Measurements from ENCODE around the gene MSI1.

Gene MSI1

GRCh38 chr12:120368789-120369602, at the start of gene MSI1:
Gene MSI1 (minus strand): TSS chr12:120369164. CDS start chr12:120369091, 73 bp downstream.
- no peak for DNase-seq

DNA sequence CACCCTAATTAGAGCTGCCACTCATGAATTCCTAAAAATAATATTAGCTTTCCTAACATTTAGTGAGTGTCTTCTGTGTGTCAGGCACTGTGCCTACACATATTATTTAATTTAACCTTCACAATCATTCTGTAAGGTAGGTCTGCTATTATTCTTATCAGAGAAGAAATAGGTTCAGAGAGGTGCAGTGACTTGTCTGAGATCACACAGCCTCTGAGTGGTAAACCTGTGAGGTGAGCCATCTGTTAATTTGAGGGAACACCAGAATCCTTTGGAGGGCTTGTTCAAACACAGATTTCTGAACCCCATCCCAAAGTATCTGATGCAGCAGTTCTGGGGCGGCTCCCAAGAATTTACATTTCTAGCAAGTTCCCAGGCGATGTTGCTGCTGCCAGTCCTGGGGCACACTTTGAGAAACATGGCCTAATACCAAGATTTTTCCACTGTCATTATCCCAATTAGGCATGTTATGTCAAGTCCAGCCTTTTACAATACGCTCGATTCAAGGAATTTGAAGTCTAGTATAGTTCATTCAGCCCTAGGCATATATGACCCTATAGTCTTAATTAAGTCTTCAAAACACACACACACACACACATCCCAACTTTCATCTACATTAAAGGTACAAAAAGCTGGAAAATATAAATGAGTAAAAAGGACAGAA, 49.1 kb upstream of the MSI1 start:
- no peak for DNase-seq

DNA sequence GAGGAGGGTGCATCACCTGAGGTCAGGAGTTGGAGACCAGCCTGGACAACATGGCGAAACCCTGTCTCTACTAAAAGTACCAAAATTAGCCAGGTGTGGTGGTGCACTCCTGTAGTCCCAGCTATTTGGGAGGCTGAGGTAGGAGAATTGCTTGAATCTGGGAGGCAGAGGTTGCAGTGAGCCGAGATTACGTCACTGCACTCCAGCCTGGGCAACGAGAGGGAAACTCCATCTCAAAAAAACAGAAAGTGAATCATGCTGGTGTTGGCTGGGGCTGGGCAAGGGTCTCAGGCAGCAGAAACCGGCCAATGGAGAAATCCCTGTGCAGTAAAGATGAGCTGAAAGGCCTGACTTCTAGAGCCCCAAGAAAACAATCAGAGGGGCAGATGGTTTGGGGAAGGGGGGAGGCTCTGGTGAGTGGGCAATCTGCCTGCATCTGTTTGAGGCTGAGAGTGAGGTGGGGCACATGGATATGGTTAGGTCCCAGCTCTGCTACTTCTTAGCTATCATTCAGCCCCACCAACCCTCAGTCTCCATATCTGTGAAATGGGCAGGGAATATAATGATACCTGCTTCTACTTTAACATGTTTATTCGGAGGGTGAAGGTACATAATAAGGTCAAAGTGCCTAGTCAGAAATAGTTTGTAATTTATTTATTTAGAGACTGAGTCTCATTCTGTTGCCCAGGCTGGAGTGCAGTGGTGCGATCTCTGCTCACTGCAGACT, 47.7 kb upstream of the MSI1 start:
- DNase-seq, result no peak

- no peak for DNase-seq
Observed at GRCh38 chr12:120413901-120414695, 45.1 kb upstream of the MSI1 start.

DNA sequence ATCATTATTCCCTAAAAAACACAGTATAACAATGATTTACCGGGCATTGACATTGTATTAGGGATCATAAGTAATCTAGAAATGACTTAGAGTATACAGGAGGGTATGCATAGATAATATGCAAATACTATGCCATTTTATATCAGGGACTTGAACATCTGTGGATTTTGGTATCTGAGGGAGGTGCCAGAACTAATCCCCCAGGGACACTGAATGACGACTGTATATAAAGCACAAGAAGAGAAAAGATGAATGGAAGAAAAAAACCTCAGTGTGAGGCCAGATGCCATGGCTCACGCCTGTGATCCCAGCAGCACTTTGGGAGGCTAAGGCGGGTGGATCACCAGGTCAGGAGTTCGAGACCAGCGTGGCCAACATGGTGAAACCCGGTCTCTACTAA, 43.5 kb upstream of the MSI1 start:
- DNase-seq, result no peak

GRCh38 chr12:120408771-120409170, 39.8 kb upstream of the MSI1 start:
- no peak for DNase-seq

- DNase-seq, result no peak
Observed at GRCh38 chr12:120406553-120406952, 37.6 kb upstream of the MSI1 start.

GRCh38 chr12:120406069-120406468, 37.1 kb upstream of the MSI1 start:
- DNase-seq, result no peak

DNA sequence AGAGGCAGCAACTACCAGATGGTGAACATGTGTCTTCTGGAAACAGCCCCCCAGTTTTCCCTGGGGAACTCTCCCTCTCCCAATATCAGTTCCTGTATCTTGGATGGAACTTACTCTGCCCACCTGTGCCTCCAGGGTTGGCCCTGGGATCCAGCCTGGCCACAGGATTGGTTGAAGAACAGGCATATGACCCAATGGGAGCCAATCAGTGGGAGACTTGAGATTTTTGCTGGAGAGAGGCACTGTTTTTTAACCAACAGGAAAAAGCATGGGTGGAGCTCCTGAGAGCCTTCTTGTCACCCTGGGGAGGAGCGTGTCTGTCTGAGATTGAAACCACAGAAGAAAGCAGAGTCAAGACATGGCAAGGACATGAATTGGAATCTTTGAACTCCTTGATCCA, 35.3 kb upstream of the MSI1 start:
- DNase-seq, result no peak

DNA sequence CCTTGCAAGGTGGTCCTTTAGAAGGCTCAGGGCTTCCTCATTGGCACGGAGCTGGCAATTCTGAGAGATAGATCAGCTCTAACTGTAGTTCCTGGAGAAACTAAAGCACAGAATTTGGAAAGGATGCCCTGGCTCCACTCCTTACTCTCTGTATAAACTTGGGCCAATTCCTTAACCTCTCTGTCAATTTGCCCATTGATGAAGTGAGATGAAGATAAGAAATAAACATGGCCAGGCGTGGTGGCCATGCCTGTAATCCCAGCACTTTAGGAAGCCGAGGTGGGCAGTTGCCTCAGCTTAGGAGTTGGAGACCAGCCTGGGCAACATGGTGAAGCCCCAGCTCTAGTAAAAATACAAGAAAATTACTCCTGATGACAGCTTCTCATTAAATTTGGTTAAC, 34.9 kb upstream of the MSI1 start:
- DNase-seq, result no peak

DNA sequence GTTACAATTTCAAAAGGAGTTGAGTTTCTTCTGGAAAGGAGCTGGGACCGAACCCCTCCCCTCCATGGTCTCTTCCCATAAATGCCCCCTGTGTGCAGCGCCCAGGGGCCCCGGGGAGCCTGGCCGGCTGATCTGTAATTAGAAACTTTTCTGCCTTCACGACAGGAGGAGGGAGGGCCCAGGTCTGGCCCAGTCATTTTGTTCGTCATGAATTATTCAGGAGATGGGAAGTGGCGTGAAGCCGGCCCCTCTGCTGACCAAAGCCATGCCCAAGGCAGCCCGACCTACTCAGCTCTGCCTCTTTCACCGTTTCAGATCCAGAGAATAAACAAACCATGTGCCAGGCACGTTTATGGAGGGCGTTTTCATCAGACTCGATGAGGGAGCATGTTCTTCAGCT, 33.3 kb upstream of the MSI1 start:
- DNase-seq, result no peak

DNA sequence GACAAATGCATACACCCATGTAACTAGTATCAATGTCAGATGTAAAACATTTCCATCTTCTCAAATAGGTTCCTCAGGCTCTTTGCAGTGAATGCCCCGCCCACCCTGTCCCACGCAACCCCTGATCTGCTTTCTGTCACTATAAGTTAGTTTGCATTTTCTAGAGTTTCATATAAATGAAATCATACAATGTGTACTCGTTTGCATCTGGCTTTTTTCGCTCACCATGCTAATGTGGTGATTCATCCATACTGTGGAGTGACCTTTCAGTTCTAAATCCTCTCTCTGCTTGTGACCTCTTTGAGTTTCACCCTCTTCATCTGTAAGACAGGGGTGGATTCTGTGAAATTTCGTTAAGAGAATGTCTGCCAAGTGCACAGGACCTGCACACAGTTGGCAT, 30.6 kb upstream of the MSI1 start:
- no peak for DNase-seq

DNA sequence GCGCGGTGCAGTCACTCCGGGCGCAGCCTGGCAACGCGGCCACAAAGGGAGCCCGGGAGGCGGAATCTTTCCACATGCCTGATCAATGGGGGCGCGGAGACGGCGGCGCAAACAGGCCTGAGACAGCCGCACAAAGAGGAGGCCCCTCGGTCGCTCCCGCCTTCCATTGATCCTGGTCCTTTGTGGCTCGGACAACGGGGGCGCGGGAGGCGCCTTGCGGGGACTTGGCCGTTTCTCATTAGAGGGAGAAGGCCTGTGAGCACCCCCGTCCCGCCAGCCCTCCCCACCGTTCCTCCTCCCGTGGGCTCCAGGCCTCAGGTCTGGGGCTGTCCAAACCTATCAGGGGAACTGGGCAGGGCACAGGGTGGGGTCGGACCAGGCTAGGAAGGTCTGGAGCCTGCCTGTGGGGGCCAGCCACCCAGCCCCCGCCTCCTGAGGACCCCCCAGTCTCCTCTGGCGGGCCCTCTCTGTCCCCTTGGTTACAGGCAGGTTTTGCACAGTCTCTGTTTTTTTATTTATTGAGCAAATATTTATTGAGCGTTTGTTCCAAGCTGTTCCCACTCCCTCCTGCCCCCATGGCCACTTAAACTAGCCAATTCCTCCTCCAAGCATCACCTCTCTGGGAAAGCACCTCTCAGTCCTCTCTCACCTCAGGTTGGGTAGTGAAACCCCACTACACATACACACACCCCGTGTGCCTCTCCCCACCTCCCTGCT, 29.0 kb upstream of the MSI1 start:
- DNase-seq, result no peak

DNA sequence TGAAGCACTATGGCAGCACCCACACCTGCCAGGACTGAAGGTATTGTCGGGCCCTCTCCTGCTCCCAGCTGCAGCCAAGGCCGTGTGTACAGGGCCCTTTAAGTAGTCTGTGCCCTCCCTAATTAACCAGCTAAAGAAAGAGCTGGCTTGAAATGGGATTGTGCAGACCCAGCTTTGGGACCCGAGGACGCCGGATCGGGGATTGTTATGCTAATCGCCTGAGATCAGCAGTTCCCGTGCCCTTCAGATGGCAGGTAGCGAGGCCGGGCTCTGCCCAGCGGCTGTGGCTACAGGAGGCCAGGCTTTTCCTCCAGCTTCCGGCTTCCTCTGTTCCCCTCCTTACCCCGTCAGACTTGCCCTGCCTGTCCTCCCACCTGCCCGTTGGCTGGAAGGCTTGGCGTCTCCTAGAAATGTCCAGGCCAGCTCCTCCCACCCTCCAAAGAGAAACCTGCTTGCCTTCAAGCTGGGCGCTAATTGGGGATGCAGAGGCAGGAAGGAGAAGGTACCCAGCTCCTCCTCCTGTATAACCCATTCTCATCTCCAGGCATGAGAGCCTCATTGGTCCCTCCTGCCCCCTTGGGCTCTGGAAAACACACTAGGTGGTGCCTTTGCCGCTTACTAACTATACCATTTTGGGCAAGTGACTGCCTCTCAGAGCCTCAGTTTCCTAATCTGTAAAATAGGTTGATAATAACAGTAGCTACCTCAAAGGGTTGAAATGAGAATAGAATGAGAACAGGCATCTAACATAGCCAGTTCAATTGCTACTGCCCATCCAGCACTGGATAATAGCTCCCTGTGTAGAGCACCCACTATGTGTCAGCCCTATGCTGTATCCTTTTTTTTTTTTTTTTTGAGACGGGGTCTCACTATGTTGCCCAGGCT, 25.8 kb upstream of the MSI1 start:
- DNase-seq, result no peak

DNA sequence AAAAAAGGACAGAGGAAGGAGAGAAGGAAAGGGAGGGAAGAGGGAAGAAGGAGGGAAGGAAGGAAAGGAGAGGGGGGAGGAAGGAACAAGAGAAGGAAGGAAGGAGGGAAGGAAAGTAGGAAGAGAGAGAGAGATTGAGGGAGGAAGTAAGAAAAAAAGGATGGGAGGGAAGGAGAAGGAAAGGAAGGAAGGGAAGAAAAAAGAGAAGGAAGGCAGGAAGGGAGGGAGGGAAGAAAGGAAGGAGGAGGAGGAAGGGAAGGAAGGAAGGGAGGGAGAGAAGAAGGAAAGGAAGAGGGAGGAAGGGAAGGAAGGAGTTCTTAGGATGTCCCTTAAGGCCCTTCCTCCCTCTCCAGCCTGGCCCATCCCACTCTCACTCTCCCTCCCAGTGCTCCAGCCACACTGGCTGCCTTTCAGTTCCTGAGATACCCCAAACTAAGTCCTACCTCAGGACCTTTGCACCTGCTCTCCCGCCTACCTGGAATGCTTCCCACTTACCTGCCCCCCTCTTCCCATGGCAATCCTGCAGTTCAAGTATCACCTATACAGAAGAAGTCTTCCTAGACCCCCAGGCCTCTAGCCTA, 21.7 kb upstream of the MSI1 start:
- DNase-seq, result no peak

GRCh38 chr12:120388691-120389481, 19.9 kb upstream of the MSI1 start:
- no peak for DNase-seq

- no peak for DNase-seq
Observed at GRCh38 chr12:120381752-120382419, 12.9 kb upstream of the MSI1 start.

GRCh38 chr12:120378036-120378435, 9.1 kb upstream of the MSI1 start:
- DNase-seq, result no peak

- no peak for DNase-seq
Observed at GRCh38 chr12:120377611-120378010, 8.6 kb upstream of the MSI1 start.
